WTC11 (cell line): ENCODE data around the gene TWIST2. TPM values are rescaled to one million over a fixed set of nuclear protein-coding genes. Genes with fewer than 3 reads are reported as not detected.

Experiments
- ATAC-seq: fragments of 200-7000 bp; cut with Tn5 transposase; 2 replicates; pipeline ENCODE4 v1.10.0; 2021; ENCODE audit warnings: mild to moderate bottlenecking, moderate library complexity
- CTCF ChIA-PET: fragments of 300-600 bp; sonication (Branson Sonifier 250); formaldehyde crosslinking; loops from one replicate; lab custom pipeline; 2021; ENCODE audit warnings: antibody characterized with exemption; lab: Charles Lee
- POLR2A ChIA-PET: fragments of 350-600 bp; sonication (Branson Sonifier 250); formaldehyde crosslinking; loops from one replicate; lab custom pipeline; 2021; ENCODE audit warnings: antibody characterized with exemption; lab: Charles Lee
- DNase-seq: peaks from one replicate; pipeline ENCODE4 v3.0.0; 2021; ENCODE audit warnings: low spot score
- H3K27ac Mint-ChIP-seq: 2 replicates; pipeline ENCODE4 v1.8.0; 2021; ENCODE audit warnings: mixed read lengths
- H3K27me3 Mint-ChIP-seq: 2 replicates; pipeline ENCODE4 v1.8.0; 2021; ENCODE audit warnings: low read depth, mild to moderate bottlenecking, moderate library complexity, mixed read lengths
- H3K36me3 Mint-ChIP-seq: 2 replicates; pipeline ENCODE4 v1.8.0; 2021; ENCODE audit warnings: mixed read lengths
- H3K4me1 Mint-ChIP-seq: 2 replicates; pipeline ENCODE4 v1.8.0; 2022; ENCODE audit warnings: mixed read lengths
- H3K4me3 Mint-ChIP-seq: 2 replicates; pipeline ENCODE4 v1.8.0; 2021; ENCODE audit warnings: mild to moderate bottlenecking, moderate library complexity, mixed read lengths
- H3K9me3 Mint-ChIP-seq: 2 replicates; pipeline ENCODE4 v1.8.0; 2021; ENCODE audit warnings: mixed read lengths
- AFF4 ChIP-seq: sonication (generic); formaldehyde crosslinking; IDR thresholded peaks from 2 replicates; pipeline ENCODE4 v1.8.1; 2023; ENCODE audit warnings: mild to moderate bottlenecking, missing genetic modification reagents, borderline replicate concordance
- AR ChIP-seq: fragments of 250-450 bp; sonication (Bioruptor Pico); IDR thresholded peaks from 2 replicates; pipeline ENCODE4 v1.9.0; 2021; ENCODE audit warnings: mild to moderate bottlenecking
- ATF1 ChIP-seq: sonication (generic); formaldehyde crosslinking; IDR thresholded peaks from 2 replicates; pipeline ENCODE4 v1.8.1; 2023; ENCODE audit warnings: mild to moderate bottlenecking, moderate library complexity, missing genetic modification reagents
- CREB1 ChIP-seq: sonication (generic); formaldehyde crosslinking; IDR thresholded peaks from 2 replicates; pipeline ENCODE4 v1.8.0; 2023; ENCODE audit warnings: mild to moderate bottlenecking, missing genetic modification reagents
- E2F1 ChIP-seq: sonication (generic); formaldehyde crosslinking; IDR thresholded peaks from 2 replicates; pipeline ENCODE4 v1.8.0; 2022; ENCODE audit warnings: mild to moderate bottlenecking, missing genetic modification reagents
- E2F4 ChIP-seq: sonication (generic); formaldehyde crosslinking; IDR thresholded peaks from 2 replicates; pipeline ENCODE4 v1.8.1; 2022; ENCODE audit warnings: low read depth, mild to moderate bottlenecking, moderate library complexity, missing genetic modification reagents, borderline replicate concordance
- FOXP1 ChIP-seq: sonication (generic); formaldehyde crosslinking; IDR thresholded peaks from 2 replicates; pipeline ENCODE4 v1.8.0; 2022; ENCODE audit warnings: missing genetic modification reagents, mild to moderate bottlenecking, moderate library complexity, borderline replicate concordance
- FOXP4 ChIP-seq: sonication (generic); formaldehyde crosslinking; IDR thresholded peaks from 2 replicates; pipeline ENCODE4 v1.8.0; 2022; ENCODE audit warnings: mild to moderate bottlenecking, missing genetic modification reagents
- GRHL2 ChIP-seq: fragments of 250-450 bp; sonication (Bioruptor Pico); IDR thresholded peaks from 2 replicates; pipeline ENCODE4 v1.8.0; 2022; ENCODE audit warnings: mild to moderate bottlenecking, moderate library complexity; ENCODE audit not compliant: insufficient replicate concordance, severe bottlenecking
- JUN ChIP-seq: sonication (generic); formaldehyde crosslinking; IDR thresholded peaks from 2 replicates; pipeline ENCODE4 v1.8.0; 2023; ENCODE audit warnings: mild to moderate bottlenecking, missing genetic modification reagents
- MXD4 ChIP-seq: fragments of 250-450 bp; sonication (Bioruptor Pico); IDR thresholded peaks from 2 replicates; pipeline ENCODE4 v1.8.0; 2021; ENCODE audit warnings: mild to moderate bottlenecking, moderate library complexity, borderline replicate concordance
- NFE2L1 ChIP-seq: sonication (generic); formaldehyde crosslinking; IDR thresholded peaks from 2 replicates; pipeline ENCODE4 v1.8.1; 2023; ENCODE audit warnings: missing genetic modification reagents
- SMAD4 ChIP-seq: sonication (generic); formaldehyde crosslinking; IDR thresholded peaks from 2 replicates; pipeline ENCODE4 v1.8.0; 2022; ENCODE audit warnings: mild to moderate bottlenecking, missing genetic modification reagents
- TEAD4 ChIP-seq: sonication (generic); formaldehyde crosslinking; IDR thresholded peaks from 2 replicates; pipeline ENCODE4 v1.8.0; 2022; ENCODE audit warnings: mild to moderate bottlenecking, missing genetic modification reagents
- ZBTB21 ChIP-seq: sonication (generic); formaldehyde crosslinking; IDR thresholded peaks from 2 replicates; pipeline ENCODE4 v1.8.1; 2023; ENCODE audit warnings: mild to moderate bottlenecking, missing genetic modification reagents, borderline replicate concordance
- ZNF138 ChIP-seq: sonication (generic); formaldehyde crosslinking; conservative IDR thresholded peaks from 2 replicates; pipeline ENCODE4 v1.8.1; 2022; ENCODE audit warnings: mild to moderate bottlenecking, moderate library complexity, missing genetic modification reagents
- ZNF317 ChIP-seq: sonication (generic); formaldehyde crosslinking; IDR thresholded peaks from 2 replicates; pipeline ENCODE4 v1.8.1; 2023; ENCODE audit warnings: low read depth, mild to moderate bottlenecking, moderate library complexity, missing genetic modification reagents, borderline replicate concordance
- ZNF512 ChIP-seq: sonication (generic); formaldehyde crosslinking; IDR thresholded peaks from 2 replicates; pipeline ENCODE4 v1.8.1; 2022; ENCODE audit warnings: missing genetic modification reagents, borderline replicate concordance
- ZSCAN18 ChIP-seq: fragments of 250-450 bp; sonication (Bioruptor Pico); IDR thresholded peaks from 2 replicates; pipeline ENCODE4 v2.1.2; 2022; ENCODE audit warnings: mild to moderate bottlenecking, moderate library complexity
- total RNA-seq: library from RNA; stranded (reverse); gene quantifications from 3 replicates; pipeline ENCODE4 v1.2.3, GENCODE V29; 2021

Gene TWIST2
- total RNA-seq, 1 experiment from 2014 or later, result 5.7 TPM

- ChIA-PET POLR2A (no interaction called here), CTCF (no interaction called here)
- no peak for DNase-seq
- Mint-ChIP-seq H3K27ac (peak overlapping the region; percentile 54; the same call in 1 of the 2 replicates), H3K36me3 (no peaks in the 10 kb centered on the region), H3K4me3 (no peak overlapping the region), H3K4me1 (peaks cover 2% of the 10 kb centered on the region; the same call in 1 of the 2 replicates), H3K9me3 (0 out of 2 replicates have a peak, but pooled peaks cover 6% of the 10 kb centered on the region), H3K27me3 (no peaks in the 10 kb centered on the region; the same call in 1 of the 2 replicates)
- no peak for ATAC-seq
- TF ChIP-seq SMAD4, result no peak
- no peak for TF ChIP-seq FOXP4 (CRISPR knock-in tag)
- no peak for TF ChIP-seq NFE2L1 (CRISPR knock-in tag)
- TF ChIP-seq ZNF317 (CRISPR knock-in tag), result no peak
- TF ChIP-seq JUN (CRISPR knock-in tag), result no peak
- no peak for TF ChIP-seq CREB1
- no peak for TF ChIP-seq ZNF512 (CRISPR knock-in tag)
- no peak for TF ChIP-seq FOXP1 (CRISPR knock-in tag)
- no peak for TF ChIP-seq ZSCAN18
- TF ChIP-seq E2F4 (CRISPR knock-in tag), result no peak
- no peak for TF ChIP-seq ZNF138 (CRISPR knock-in tag)
- TF ChIP-seq ZBTB21 (CRISPR knock-in tag), result no peak
- no peak for TF ChIP-seq AR (CRISPR knock-in tag)
- TF ChIP-seq E2F1 (CRISPR knock-in tag), result no peak
- no peak for TF ChIP-seq AFF4 (CRISPR knock-in tag)
- no peak for TF ChIP-seq MXD4 (CRISPR knock-in tag)
- TF ChIP-seq GRHL2 (CRISPR knock-in tag), result no peak
- TF ChIP-seq TEAD4, result no peak
- TF ChIP-seq ATF1 (CRISPR knock-in tag), result no peak
These were observed 63.7 kb downstream of the TWIST2 start for GRCh38 chr2:238911376-238912227.
